HT-29 (cell line): ENCODE results near the gene ESRRB. TPM values are rescaled to one million over a fixed set of nuclear protein-coding genes. Genes with fewer than 3 reads are reported as not detected.
A peak's percentile ranks its signal among the peaks of the same experiment; 100 is the strongest.

Experiments used
- DNase-seq: peaks from one replicate; pipeline ENCODE4 v3.0.0-alpha.2; 2015; ENCODE audit warnings: low spot score
- total RNA-seq: library from RNA; depleted of rRNA; stranded (reverse); fragments of >200 nt; shearing (Covaris generic); gene quantifications from 2 replicates; pipeline ENCODE4 v1.2.3, GENCODE V29; 2014

The ESRRB gene
- total RNA-seq, 1 experiment from 2014 or later: not detected

GRCh38 chr14:76352639-76353281, 23.2 kb upstream of the ESRRB start:
- DNase-seq: no peak

DNA sequence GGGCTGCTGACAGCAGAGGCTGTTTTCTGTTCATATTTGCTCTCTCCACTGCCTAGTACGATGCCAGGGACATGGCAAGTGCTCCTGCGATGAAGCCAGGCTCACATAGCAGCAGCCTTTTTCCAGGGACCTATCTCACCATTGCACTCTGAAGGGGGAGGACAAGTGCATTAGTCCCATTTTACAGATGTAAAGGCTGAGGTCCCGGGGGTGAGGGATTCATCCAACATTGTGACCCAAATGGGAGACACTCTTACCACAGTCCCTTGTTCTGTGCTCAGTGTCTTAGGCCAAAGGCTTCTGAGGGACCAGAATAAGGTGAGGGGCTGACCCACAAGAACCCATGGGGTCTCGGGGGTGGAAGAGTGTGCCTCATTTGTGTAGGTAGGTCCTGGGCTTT, 21.6 kb upstream of the ESRRB start:
- DNase-seq: no peak

DNA sequence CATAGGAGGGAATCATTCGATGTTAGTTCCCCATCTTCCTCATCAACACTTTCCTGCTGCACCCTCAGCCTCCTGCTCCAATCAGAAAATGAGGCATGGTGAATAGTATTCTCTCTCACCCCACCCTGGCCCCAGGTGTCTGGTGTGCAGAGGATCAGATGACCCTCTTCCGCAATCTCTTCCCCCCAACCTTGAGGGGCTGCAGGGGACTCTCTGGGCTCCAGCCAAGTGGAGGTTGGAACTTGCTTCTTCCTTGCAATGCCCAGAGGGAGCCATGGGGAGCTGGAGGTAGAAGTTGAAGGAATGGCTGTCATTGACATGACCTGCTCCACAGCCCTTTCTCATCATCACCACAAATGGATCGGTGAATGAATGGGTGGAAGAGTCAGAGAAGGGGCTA, 20.2 kb upstream of the ESRRB start:
- no peak for DNase-seq

DNA sequence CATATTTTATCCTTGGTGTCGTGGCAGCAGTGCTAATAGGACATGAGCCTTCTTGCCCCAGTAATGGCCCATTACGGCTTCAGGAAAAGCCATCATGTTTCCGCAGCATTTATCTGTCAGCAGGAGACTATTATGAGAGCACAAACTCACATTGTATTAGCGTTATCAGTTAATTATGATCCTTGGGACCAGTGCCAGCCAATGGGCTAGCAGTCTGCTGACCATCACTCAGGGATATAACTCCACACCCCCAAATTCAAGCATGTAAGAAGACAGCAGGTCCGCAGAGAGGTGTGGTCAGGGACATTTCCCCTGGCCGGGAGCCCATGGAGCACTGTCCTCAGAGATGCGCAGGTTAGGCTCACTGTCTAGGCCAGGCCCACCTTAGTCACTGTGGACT, 4.9 kb upstream of the ESRRB start:
- DNase-seq: no peak

GRCh38 chr14:76373456-76373855, 2.5 kb upstream of the ESRRB start:
- no peak for DNase-seq

- no peak for DNase-seq
Observed at GRCh38 chr14:76375484-76375883, 453 bp upstream of the ESRRB start.

DNA sequence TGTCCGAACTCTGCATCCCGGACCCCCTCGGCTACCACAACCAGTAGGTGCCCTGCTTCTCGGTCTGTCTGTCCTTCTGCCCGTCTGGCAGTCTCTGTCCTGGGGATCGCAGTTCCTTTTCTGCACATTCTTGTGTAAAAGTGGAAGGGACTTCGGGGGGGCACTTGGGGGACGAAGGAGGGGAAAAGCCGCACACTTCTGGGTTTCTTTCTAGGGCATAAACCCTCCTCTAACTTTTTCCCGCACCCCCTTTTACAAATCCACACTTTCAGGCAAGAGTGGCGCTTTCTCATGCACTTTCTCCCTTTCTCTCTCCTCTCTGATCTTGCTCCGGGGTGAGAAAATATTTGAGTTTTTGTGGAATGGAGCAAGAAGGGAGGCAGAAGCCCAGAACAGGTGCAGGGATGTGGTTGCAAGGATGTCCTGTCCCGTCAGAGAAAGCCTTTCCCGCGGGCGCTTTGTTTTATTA, 506 bp downstream of the ESRRB start:
- DNase-seq: no peak

- DNase-seq: no peak
Observed at GRCh38 chr14:76376878-76377734, 1.2 kb downstream of the ESRRB start.

DNA sequence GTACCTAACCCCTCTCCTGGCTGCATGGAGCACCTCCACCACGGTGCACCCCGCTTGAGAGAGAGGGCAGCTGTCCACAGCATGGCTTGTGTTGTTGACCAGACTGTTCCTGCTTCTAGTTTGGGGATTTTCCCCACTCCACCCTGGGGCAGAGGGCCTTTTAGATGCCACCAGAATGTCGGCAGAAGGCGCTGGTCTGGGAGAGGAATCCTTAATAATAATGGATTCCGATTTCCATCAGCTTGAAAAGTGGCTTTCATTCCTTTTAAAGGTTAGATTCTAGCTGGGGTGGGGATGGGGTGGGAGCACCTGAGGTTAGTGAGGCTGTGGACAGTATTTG, 1.8 kb downstream of the ESRRB start:
- DNase-seq: no peak

DNA sequence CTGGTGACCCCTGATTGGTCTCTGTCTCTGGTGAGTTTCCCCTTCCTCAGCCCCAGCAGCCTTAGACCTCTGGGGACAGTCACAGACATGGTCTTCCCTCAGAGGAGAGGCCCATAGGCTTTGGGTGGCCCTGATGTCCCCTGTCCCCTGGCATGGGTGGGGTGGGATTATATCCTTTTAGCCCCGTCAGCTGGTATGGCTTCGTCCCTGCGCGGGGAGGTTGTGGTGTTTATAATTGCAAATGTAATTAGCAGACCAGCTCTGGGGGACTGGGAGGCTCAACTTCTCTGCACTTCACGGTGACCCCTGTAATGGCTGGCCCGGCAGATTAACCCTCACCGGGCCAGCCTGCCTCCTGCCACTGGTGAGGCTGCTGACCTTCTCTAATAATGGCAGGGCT, 5.1 kb downstream of the ESRRB start:
- DNase-seq: no peak

DNA sequence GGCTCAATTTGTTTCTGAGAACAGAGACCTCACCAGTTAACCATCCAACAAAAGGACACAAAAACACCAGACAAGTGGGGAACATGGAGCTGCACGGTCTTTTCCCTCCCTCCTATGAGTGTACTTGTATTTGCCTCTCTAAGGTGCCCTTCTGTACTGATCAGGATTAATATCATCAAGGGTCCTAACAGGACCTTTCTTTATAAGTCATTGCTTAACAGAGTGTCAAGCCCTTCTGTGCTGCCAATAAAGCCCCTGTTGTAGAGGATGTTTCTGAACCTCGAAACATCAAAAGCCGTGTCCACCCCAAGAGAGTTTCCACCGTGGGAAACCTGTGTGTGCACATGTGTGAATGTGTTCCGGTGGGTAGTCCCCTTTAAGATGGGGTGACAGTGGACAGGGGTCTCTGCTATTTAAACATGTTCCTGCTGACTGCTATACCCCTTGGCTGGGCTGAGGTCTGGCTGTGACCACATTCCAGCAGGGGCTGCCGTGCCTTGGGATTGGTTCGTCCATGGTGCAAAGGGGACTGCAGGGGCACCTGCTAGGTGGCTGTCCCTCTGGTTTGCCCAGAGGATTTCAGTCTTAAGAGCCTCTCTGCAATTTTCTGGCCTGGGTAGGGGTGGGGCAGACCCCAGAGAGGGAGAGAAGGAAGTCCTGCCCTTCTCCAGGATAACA, 6.0 kb downstream of the ESRRB start:
- no peak for DNase-seq

DNA sequence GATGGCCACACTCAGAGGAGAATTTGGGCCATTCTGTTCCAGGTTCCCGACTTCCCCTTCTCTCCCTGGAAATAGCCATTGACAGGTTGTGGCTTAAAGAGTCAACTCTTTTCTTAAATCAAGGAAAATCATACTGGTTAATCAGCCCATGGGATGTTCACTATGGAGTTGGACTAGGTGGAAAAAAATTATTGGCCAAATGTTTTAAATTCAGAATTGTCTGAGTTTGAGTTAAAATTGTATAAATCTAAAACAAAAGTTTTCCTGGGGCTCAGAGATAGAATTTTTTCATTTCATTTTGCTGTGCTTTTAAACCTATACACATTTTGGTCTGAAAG, 6.5 kb downstream of the ESRRB start:
- DNase-seq: no peak

DNA sequence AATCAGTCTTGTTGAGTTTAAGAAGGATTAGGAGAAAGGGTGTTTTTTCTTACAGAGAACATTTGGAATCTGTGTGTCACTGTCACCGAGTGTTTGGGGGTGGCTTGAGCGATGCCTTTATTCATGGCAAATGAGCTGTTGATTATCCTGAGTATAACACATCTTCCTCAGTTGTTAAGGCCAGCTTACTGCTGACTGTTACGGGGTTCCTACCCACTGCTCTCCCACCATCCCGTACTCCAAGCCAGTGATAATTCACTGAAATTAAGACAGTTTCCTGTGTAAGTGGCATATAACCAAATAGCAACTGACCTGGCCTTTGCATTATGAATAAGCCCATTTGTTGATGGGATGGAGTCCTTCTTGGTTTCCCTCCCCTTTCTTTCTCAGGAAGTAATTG, 9.5 kb downstream of the ESRRB start:
- DNase-seq: no peak

DNA sequence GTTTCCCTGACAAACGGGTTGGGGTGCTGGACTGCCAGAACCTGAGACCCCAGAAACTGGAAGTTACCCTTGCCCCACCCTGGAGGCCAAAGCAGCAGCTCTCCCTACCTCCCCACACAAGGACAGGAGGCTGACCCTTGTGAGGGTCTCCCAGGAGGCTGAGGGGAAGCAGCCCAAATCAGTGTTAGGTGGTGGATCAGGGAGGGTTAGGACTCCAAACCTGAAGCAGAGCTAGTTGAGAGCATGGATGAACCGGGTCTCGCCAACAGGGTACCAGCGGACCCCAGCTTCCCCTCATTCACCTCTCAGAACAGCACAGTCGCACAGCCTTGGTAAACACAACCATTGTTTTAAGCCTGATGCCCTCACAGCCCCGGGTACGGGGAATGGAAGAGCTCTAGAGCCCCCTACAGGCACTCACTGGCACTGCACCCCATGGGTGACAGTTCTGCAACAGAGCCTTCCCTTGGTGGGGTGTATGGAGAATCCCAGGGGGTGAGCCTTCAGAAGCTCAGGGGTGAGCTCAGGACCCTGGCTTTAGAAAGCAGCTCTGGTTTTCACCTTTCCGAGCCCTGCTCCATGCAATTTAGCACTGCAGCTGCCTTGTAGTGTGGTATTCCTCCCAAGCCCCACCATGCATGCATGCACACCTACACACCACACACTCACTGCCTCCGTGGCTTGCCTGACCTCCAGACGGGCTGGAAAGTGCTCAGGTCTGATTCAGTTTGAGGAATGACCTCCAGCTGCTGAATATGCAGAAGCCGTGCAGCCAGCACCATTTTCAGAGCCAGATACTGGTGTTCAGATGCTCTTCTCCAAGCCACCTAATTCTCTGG, 11.2 kb downstream of the ESRRB start:
- peak; percentile 61 for DNase-seq

GRCh38 chr14:76389841-76390240, 13.9 kb downstream of the ESRRB start:
- DNase-seq: no peak

DNA sequence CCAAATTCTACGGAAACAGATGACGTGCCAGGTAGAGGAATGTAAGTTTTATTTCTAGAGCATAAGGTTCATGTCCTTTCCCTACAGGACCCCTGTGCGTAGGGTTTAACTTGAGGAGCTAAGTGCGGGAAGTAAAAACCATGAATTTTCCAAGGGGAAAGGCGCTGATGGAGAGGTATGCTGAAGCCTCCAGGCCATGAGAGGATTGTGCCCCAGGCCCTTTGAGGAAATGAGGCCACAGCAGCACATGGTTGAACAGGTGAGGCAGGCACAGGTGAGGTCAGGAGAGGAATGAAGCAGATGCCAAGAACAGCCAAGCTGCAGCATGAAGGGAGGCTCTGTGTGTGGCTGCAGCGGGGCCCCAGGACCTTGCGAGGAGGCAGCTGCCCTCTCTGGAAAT, 14.7 kb downstream of the ESRRB start:
- DNase-seq: no peak

- DNase-seq: no peak
Observed at GRCh38 chr14:76391981-76392690, 16.2 kb downstream of the ESRRB start.

GRCh38 chr14:76394569-76394968, 18.6 kb downstream of the ESRRB start:
- no peak for DNase-seq

GRCh38 chr14:76395161-76395560, 19.2 kb downstream of the ESRRB start:
- DNase-seq: no peak

- no peak for DNase-seq
Observed at GRCh38 chr14:76396714-76397187, 20.8 kb downstream of the ESRRB start.

DNA sequence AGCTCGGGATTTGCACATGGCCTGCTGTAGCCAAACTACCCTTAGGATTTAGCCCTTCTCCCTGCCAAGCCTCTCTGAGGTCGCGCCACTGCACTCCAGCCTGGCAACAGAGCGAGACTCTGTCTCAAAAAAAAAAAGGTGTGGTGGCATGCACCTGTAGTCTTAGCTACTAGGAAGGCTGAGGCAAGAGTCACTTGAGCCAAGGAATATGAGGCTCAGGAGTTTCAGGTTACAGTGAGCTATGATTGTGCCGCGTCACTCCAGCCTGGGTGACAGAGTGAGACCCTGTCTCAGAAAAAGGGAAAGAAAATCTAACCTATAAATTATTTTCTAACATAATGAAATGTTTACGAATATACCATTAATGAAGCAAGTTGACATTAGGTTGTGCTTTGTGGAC, 29.7 kb downstream of the ESRRB start:
- DNase-seq: no peak
